Pancreas (tissue), 10 donors: Measurements from ENCODE around the gene LRRC37A. TPM values are rescaled to one million over a fixed set of nuclear protein-coding genes. Genes with fewer than 3 reads are reported as not detected.
"Not testable (repeated sequence)": the region's sequence is repeated elsewhere in the genome, so short reads cannot be mapped to it uniquely, and the experiment has no call there.

Experiments used
- ATAC-seq, 4 donors: fragments of 200-7000 bp; cut with Tn5 transposase; one replicate each; pipeline versions ENCODE4 v1.8.0 to v1.9.1; 2020; ENCODE audit warnings: mild to moderate bottlenecking in 4 of 4, moderate library complexity in 4 of 4
- DNase-seq, 6 donors: peaks; one replicate each; pipeline ENCODE4 v3.0.0-alpha.2; 2020
- FAIRE-seq: peaks from 2 replicates; lab custom pipeline; 2012; peaks lifted over from hg19 to GRCh38; lab: Jason Lieb, UNC
- H3K27ac ChIP-seq, 4 donors: fragments of 200-600 bp; sonication (generic); 1 replicate in 3 of 4; 2 replicates in 1 of 4; pipeline versions ENCODE4 v1.5.0 to v1.8.0; 2020
- H3K27me3 ChIP-seq, 4 donors: fragments of 200-600 bp; one replicate each; pipeline ENCODE4 v1.8.0; 2021
- H3K36me3 ChIP-seq, 3 donors: fragments of 200-600 bp; sonication (generic) in 1 of 3; one replicate each; pipeline versions ENCODE4 v1.5.0 to v1.8.0; 2020 to 2021
- H3K4me1 ChIP-seq, 3 donors: fragments of 200-600 bp; one replicate each; pipeline ENCODE4 v1.8.0; 2021
- H3K4me3 ChIP-seq, 4 donors: fragments of 200-600 bp; sonication (generic) in 2 of 4; one replicate each; pipeline versions ENCODE4 v1.5.0 to v1.8.0; 2020 to 2021
- H3K9me3 ChIP-seq, 4 donors: fragments of 200-600 bp; one replicate each; pipeline ENCODE4 v1.8.0; 2021
- WGBS, 2 donors: extraction: QIAGEN DNeasy Blood & Tissue Kit; methylation state at CpG; one replicate each; pipeline ENCODE4 v1.1.7; 2013; 5-methylcytosine and 5-hydroxymethylcytosine counted together
- intact Hi-C, 3 donors: fragments of 100-400 bp; cut with DNase I; formaldehyde crosslinking; loops; one replicate each; pipeline versions ENCODE4 v1.11.1 to v1.14.2; 2022
- polyA plus RNA-seq, 2 donors: library from polyadenylated mRNA; stranded (reverse); fragments of 200-250 nt; gene quantifications; one replicate each; pipeline ENCODE4 v1.2.3, GENCODE V29; 2013
- total RNA-seq, 6 donors: library from RNA; stranded (reverse); fragmentation: NEBNext Ultra II Directional in 4 of 6; extraction: Animal tissue kit (Norgen Biotek cat#: 25700) in 4 of 6; gene quantifications; one replicate each; pipeline versions ENCODE4 v1.2.1 to v1.2.4, GENCODE V29; 2021 to 2023
- donor health status: healthy with polysubstance abuse.
- donor health status: DM: no; HTN: no; CAD: no; lungs with moderate emphysema.
- donor health status: DM: no; HTN: no; CAD: no.
- donor health status: control.
- donor health status: control.
- donor health status: Bipolar disorder and iron deficiency.
- donor health status: DM: yes; HTN: yes; CAD: no.
- donor health status: DM: no; HTN: no; CAD: no.
- donor health status: DM: no; HTN: no; CAD: no.
- donor health status: DM: yes; HTN: yes; CAD: no.

Gene LRRC37A
- total and polyA plus RNA-seq, 8 donors = 0.58 to 2.9 (median 1.4) TPM

- intact Hi-C loops, FAIRE-seq: not testable (repeated sequence)
Observed at GRCh38 chr17:46367520-46367919, 72.6 kb downstream of the LRRC37A start.

DNA sequence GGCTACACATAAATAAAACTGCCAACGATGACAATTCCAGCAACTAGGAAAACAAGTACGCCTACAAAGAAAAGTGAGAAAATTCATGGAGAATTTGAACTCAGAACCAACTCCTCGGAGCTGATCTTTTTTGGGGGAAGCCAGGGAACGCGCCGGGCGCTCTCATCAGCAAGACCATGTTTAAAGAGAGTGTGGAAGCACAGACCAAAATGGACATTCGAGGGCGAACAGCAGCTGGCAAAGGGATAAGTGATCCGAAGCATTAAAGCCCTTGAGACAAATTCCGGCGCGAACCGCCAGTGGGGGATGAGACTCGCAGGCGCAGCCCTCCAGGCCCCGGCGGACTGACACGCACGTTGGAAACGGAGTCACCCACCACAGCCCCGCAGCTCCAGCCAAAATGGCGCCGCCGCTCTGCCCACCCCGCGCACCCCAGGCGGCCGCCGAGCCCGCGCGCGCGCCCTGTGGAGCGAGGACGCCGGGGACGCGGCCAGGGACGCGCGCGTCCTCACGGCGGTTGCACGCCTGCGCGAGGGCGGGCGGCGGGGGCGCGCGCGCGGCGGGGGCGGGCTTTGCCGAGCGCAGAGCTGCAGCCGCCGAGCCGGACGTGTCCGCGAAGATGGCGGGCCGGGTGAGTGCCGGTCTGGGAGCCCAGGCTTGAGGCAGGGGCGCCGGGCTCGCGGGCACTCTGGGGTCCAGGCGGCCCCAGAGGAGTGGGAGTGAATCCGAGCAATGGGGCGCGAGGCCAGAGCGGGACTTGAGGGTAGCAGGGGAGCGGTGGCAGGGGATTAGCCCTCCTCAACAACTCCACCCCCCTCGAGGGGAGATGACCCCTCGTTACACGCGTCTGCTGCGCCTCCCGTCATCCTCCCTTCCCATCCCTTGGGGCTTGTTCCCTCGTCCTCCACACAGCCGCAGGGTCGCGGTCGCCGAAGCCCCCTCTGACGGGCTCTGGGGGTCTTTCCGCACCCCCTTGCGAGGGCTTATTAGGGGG, 77.6 kb downstream of the LRRC37A start:
- not testable (repeated sequence) for H3K36me3 ChIP-seq

More at GRCh38 chr17:46367520-46367919, 72.6 kb downstream of the LRRC37A start:
- not testable (repeated sequence) for H3K4me3 ChIP-seq, H3K9me3 ChIP-seq, H3K27ac ChIP-seq, DNase-seq, H3K27me3 ChIP-seq, H3K36me3 ChIP-seq, H3K4me1 ChIP-seq, ATAC-seq
- WGBS, 2 donors = no CpG with 5 or more reads among the region's 3 CpGs

DNA sequence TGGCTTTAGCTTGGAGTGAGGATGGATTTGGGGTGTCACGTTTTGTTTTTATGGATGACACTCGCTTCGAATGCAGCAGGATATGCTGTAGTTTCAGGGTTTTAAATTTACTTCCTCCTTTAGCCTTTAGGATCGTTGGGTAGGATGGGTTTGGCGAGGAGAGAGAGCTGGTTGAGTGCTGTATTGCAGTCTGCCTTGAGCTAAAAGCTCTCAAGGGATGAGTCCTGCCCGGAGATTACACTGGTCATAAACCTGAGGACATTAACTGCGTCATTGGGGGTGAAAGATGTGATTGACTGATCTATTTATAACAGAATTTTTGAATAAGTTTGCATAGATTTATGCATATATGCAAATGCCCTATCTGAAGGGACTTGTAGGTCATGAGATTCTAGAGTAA, 78.5 kb downstream of the LRRC37A start:
- H3K9me3 ChIP-seq, H3K4me1 ChIP-seq, FAIRE-seq, H3K4me3 ChIP-seq, DNase-seq, H3K27ac ChIP-seq, H3K36me3 ChIP-seq, intact Hi-C loops, H3K27me3 ChIP-seq: not testable (repeated sequence)
- peak; percentile 48 to 80 (median 64) for ATAC-seq
- no CpG with 5 or more reads among the region's 7 CpGs for WGBS, 2 donors

More for the DNA sequence above, 77.6 kb downstream of the LRRC37A start:
- H3K4me1 ChIP-seq, H3K27me3 ChIP-seq, intact Hi-C loops, H3K27ac ChIP-seq, H3K4me3 ChIP-seq, DNase-seq, H3K9me3 ChIP-seq, FAIRE-seq: not testable (repeated sequence)
- WGBS, 2 donors = no CpG with 5 or more reads among the region's 95 CpGs
- peak; percentile 96 to 98 (median 97) for ATAC-seq

- H3K27me3 ChIP-seq, ATAC-seq, intact Hi-C loops, H3K36me3 ChIP-seq, H3K9me3 ChIP-seq, H3K27ac ChIP-seq, DNase-seq, H3K4me1 ChIP-seq, FAIRE-seq, H3K4me3 ChIP-seq: not testable (repeated sequence)
- 94 to 97% methylated on average over 3 of the region's 4 CpGs for WGBS, 2 donors
Observed at GRCh38 chr17:46383118-46383517, 88.2 kb downstream of the LRRC37A start.

DNA sequence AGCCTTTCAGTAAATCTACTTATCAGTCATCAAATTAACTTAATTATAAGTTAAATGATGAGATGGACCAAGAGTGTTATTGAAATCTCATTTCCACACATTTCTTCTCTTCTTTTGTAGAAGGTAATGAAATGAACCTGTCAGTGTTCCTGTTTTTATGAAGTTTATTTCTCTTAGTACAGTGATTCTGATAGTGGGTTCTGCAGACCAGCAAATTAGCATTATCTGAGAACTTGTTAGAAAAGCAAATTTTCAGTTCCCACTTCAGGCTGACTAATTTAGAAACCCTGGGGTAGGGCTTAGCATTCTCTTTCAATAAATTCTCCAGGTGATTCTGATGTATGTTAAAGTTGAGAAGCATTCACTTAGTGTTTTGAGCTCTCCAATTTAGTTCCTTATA, 90.6 kb downstream of the LRRC37A start:
- H3K4me1 ChIP-seq, DNase-seq, intact Hi-C loops, ATAC-seq, H3K4me3 ChIP-seq, FAIRE-seq, H3K27ac ChIP-seq, H3K36me3 ChIP-seq, H3K9me3 ChIP-seq, H3K27me3 ChIP-seq: not testable (repeated sequence)

Other genes with a start within 250 kb of the LRRC37A start
- gene KANSL1, start 101.7 kb upstream of the LRRC37A start, total RNA-seq = 10 to 100 TPM; 35.3 to 86.6 (median 48.9) TPM
- 10 to 100 TPM; 24.6 to 30.3 TPM for gene KANSL1, start 101.7 kb upstream of the LRRC37A start, polyA plus RNA-seq
- 10 to 100 TPM in 1 of 6 donors, 1 to 10 TPM in 5; 2.8 to 11.7 (median 7.3) TPM for gene ARL17B, start 66.6 kb downstream of the LRRC37A start, total RNA-seq
- 1 to 10 TPM; 5.8 to 6.2 TPM for gene ARL17B, start 66.6 kb downstream of the LRRC37A start, polyA plus RNA-seq
- 1 to 10 TPM; 3.3 to 8.9 (median 6.8) TPM for gene LRRC37A2, start 217.3 kb downstream of the LRRC37A start, total RNA-seq
- 1 to 10 TPM; 2.8 to 8.4 TPM for gene LRRC37A2, start 217.3 kb downstream of the LRRC37A start, polyA plus RNA-seq